Neural progenitor cell (in vitro differentiated cells): ENCODE measurements around the gene FBXL19.

Experiments used
- CTCF ChIP-seq: fragments of 200-600 bp; sonication (generic); IDR thresholded peaks from 2 replicates; pipeline ENCODE4 v1.5.1; 2017; ENCODE audit warnings: antibody characterized with exemption, mild to moderate bottlenecking
- EZH2 ChIP-seq: fragments of 200-600 bp; sonication (generic); IDR thresholded peaks from 2 replicates; pipeline ENCODE4 v1.6.1; 2017; ENCODE audit warnings: antibody characterized with exemption, mild to moderate bottlenecking, moderate library complexity
- EZH2phosphoT487 ChIP-seq: fragments of 200-600 bp; sonication (generic); IDR thresholded peaks from 2 replicates; pipeline ENCODE4 v1.6.1; 2017; ENCODE audit warnings: antibody characterized with exemption

GRCh38 chr16:30948667-30949649, 25.6 kb downstream of the FBXL19 start, which contains the start of gene ORAI3:
- no peak for TF ChIP-seq CTCF
- TF ChIP-seq EZH2phosphoT487, result no peak
- TF ChIP-seq EZH2, result no peak
